Measurements from ENCODE around the gene CFP. TPM values are rescaled to one million over a fixed set of nuclear protein-coding genes. Genes with fewer than 3 reads are reported as not detected.
A peak's percentile ranks its signal among the peaks of the same experiment; 100 is the strongest.

Gene CFP
- polyA plus RNA-seq, 3 donors, result 461 to 498 (median 491) TPM

DNA sequence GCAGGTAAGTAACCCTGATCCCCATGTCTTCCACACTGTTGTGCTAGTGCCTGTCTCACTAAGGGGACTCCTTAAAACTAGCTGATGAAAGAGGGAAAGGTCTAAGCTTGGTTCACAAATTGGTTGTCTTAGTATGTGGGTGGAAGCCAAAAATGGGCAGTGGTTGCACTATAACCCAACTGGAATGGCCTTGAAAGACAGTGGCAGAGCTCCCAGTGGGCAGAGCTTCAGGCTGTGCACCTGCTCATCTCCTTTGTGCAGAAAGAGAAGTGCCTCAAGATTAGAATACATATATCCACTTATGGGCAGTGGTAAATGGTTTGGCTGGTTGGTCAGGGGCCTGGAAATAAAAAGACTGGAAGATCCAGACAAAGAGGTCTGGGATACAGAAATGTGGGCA, 17.3 kb downstream of the CFP start:
- Histone ChIP-seq H3K79me2 (ENCODE audit: insufficient read depth, low read length) (no peaks in the 10 kb centered on the region), H3K36me3 (replicated peaks in 1 of 2; ENCODE audit: control insufficient read depth in 1 of 2, insufficient read depth in 2 of 2, low read length in 2 of 2) (no peaks in the 10 kb centered on the region), H3K4me2 (replicated peaks; ENCODE audit: extremely low read depth, low read length, poor library complexity, severe bottlenecking) (no peak overlapping the region), H2AFZ (ENCODE audit: insufficient read depth, low read depth, low read length, poor library complexity, severe bottlenecking) (no peak overlapping the region), H3K27ac (ENCODE audit: low read depth in 1 of 2, low read length in 2 of 2) (no peak overlapping the region), H4K20me1 (ENCODE audit: insufficient read depth, low read length) (no peaks in the 10 kb centered on the region), H3K4me3 (replicated peaks in 1 of 3; ENCODE audit: low read depth in 2 of 3, low read length in 3 of 3) (no peak overlapping the region), H3K4me1 (ENCODE audit: control insufficient read depth in 1 of 2, insufficient read depth in 2 of 2, low read length in 2 of 2) (peaks cover 33% of the 10 kb centered on the region in 2 donors), H3K9ac (ENCODE audit: insufficient read depth, low read length, poor library complexity, severe bottlenecking) (no peak overlapping the region), H3K9me3 (replicated peaks in 1 of 2; ENCODE audit: control insufficient read depth in 1 of 2, insufficient read depth in 1 of 2, low read length in 2 of 2) (no peaks in the 10 kb centered on the region), H3K27me3 (ENCODE audit: control insufficient read depth in 2 of 2, insufficient read depth in 2 of 2, low read length in 2 of 2) (peaks cover 0 to 2% of the 10 kb centered on the region in 2 donors)
- intact Hi-C loops (cut with micrococcal nuclease), result no loop called here
- TF ChIP-seq, protein P1, sequence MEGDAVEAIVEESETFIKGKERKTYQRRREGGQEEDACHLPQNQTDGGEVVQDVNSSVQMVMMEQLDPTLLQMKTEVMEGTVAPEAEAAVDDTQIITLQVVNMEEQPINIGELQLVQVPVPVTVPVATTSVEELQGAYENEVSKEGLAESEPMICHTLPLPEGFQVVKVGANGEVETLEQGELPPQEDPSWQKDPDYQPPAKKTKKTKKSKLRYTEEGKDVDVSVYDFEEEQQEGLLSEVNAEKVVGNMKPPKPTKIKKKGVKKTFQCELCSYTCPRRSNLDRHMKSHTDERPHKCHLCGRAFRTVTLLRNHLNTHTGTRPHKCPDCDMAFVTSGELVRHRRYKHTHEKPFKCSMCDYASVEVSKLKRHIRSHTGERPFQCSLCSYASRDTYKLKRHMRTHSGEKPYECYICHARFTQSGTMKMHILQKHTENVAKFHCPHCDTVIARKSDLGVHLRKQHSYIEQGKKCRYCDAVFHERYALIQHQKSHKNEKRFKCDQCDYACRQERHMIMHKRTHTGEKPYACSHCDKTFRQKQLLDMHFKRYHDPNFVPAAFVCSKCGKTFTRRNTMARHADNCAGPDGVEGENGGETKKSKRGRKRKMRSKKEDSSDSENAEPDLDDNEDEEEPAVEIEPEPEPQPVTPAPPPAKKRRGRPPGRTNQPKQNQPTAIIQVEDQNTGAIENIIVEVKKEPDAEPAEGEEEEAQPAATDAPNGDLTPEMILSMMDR (IDR thresholded peaks at IDR 0.05), result no peak
- peak overlapping the region in 1 of 7 donors; percentile 18 for H3K27ac Mint-ChIP-seq
- no peaks in the 10 kb centered on the region for H3K36me3 Mint-ChIP-seq
- H3K4me1 Mint-ChIP-seq, result peaks cover 30% of the 10 kb centered on the region
- H3K9me3 Mint-ChIP-seq, result peaks cover 0 to 9% (median 0%) of the 10 kb centered on the region in 7 donors
- H3K27me3 Mint-ChIP-seq (ENCODE audit: low read depth in 3 of 3), result peaks cover 5 to 8% (median 6%) of the 10 kb centered on the region in 3 donors
- DNase-seq, result no peak
- H3K4me3 Mint-ChIP-seq, result no peak overlapping the region

DNA sequence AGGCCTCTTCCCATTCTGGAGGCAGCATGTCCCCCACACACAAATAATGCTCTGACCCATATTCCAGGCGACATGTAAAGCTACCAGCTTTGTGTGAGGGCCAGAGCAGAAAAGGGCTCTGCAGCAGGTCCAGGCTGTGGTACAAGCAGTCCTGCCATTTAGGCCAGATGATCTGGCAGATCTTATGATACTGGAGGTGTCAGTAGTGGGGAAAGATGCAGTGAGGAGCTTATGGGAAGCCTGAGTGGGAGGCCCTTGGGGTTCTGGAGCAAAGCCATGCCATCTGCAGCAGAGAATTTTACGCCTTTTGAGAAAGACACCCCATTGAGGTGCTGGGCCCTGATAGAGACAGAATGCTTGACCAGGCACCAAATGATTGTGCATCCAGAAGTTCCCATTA, 17.8 kb downstream of the CFP start:
- Histone ChIP-seq H3K27ac (ENCODE audit: low read depth in 1 of 2, low read length in 2 of 2) (no peak overlapping the region), H3K9me3 (replicated peaks in 1 of 2; ENCODE audit: control insufficient read depth in 1 of 2, insufficient read depth in 1 of 2, low read length in 2 of 2) (no peaks in the 10 kb centered on the region), H3K4me2 (replicated peaks; ENCODE audit: extremely low read depth, low read length, poor library complexity, severe bottlenecking) (no peak overlapping the region), H3K36me3 (replicated peaks in 1 of 2; ENCODE audit: control insufficient read depth in 1 of 2, insufficient read depth in 2 of 2, low read length in 2 of 2) (no peaks in the 10 kb centered on the region), H3K27me3 (ENCODE audit: control insufficient read depth in 2 of 2, insufficient read depth in 2 of 2, low read length in 2 of 2) (peaks cover 0 to 2% of the 10 kb centered on the region in 2 donors), H2AFZ (ENCODE audit: insufficient read depth, low read depth, low read length, poor library complexity, severe bottlenecking) (no peak overlapping the region), H4K20me1 (ENCODE audit: insufficient read depth, low read length) (no peaks in the 10 kb centered on the region), H3K9ac (ENCODE audit: insufficient read depth, low read length, poor library complexity, severe bottlenecking) (no peak overlapping the region), H3K4me1 (ENCODE audit: control insufficient read depth in 1 of 2, insufficient read depth in 2 of 2, low read length in 2 of 2) (peaks cover 33 to 38% of the 10 kb centered on the region in 2 donors), H3K4me3 (replicated peaks in 1 of 3; ENCODE audit: low read depth in 2 of 3, low read length in 3 of 3) (no peak overlapping the region), H3K79me2 (ENCODE audit: insufficient read depth, low read length) (no peaks in the 10 kb centered on the region)
- Mint-ChIP-seq H3K36me3 (no peaks in the 10 kb centered on the region), H3K27ac (no peak overlapping the region), H3K27me3 (ENCODE audit: low read depth in 3 of 3) (peaks cover 5 to 8% (median 6%) of the 10 kb centered on the region in 3 donors), H3K9me3 (peaks cover 0 to 9% (median 0%) of the 10 kb centered on the region in 7 donors), H3K4me3 (no peak overlapping the region), H3K4me1 (peaks cover 30% of the 10 kb centered on the region)
- TF ChIP-seq, protein P1 (IDR thresholded peaks at IDR 0.05), result no peak
- DNase-seq, result no peak
- WGBS (ENCODE audit: insufficient coverage), result 100% methylated on average over 1 of the region's 2 CpGs
- intact Hi-C loops (cut with micrococcal nuclease), result no loop called here
